ENCODE measurements around the gene AFF1. TPM values are rescaled to one million over a fixed set of nuclear protein-coding genes. Genes with fewer than 3 reads are reported as not detected.

Gene AFF1
- total RNA-seq, 1 experiment from 2014 or later: 23.9 TPM

DNA sequence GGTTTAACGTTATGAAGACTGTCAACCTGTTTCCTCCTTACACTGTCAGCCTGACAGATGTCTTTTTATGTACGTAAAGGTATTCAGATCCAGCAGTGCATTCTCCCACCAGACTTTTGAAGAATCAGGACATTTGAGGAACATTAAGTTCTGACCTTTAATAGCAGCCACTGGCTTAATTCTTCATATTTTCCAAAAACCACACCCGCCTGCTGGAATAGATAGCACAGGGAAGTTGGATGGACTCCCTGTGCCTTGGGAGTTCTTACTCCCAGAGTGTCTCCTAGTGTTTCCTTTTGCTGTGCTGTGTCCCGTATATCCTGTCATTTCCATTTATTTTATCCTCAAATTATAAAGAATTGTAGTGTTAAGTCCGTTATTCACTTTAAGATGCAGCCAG, 94.5 kb downstream of the AFF1 start:
- intact Hi-C loops (cut with micrococcal nuclease; ENCODE audit: unreplicated experiment) (no loop called here), in situ Hi-C loops (cut with HindIII; ENCODE audit: low pct_unique_long_range_greater_than_20kb, low sequenced_read_pairs) (no loop called here)
- H3K27me3 ChIP-seq (ENCODE audit: control insufficient read depth, insufficient read depth, low read length): no peaks in the 10 kb centered on the region
- ChIA-PET POLR2A (no interaction called here), CTCF (no interaction called here)
- no peaks in the 10 kb centered on the region for H3K9me3 ChIP-seq (ENCODE audit: control insufficient read depth, insufficient read depth, low read depth, low read length)
- H3K36me3 ChIP-seq (ENCODE audit: control insufficient read depth, insufficient read depth, low read length): no peaks in the 10 kb centered on the region
- no peak for ATAC-seq
- DNase-seq (ENCODE audit: low read depth, low spot score): no peak
- BruUV-seq (replicated peaks): no TSS peak
- H3K4me3 ChIP-seq (ENCODE audit: low read depth in 2 of 2, low read length in 2 of 2): no peak overlapping the region
- H3K27ac ChIP-seq (ENCODE audit: low read length): no peak overlapping the region
- no peaks in the 10 kb centered on the region; the same call in 1 of the 2 replicates for H3K4me1 ChIP-seq (ENCODE audit: control insufficient read depth, insufficient read depth, low read length)
- TF ChIP-seq, protein P1, sequence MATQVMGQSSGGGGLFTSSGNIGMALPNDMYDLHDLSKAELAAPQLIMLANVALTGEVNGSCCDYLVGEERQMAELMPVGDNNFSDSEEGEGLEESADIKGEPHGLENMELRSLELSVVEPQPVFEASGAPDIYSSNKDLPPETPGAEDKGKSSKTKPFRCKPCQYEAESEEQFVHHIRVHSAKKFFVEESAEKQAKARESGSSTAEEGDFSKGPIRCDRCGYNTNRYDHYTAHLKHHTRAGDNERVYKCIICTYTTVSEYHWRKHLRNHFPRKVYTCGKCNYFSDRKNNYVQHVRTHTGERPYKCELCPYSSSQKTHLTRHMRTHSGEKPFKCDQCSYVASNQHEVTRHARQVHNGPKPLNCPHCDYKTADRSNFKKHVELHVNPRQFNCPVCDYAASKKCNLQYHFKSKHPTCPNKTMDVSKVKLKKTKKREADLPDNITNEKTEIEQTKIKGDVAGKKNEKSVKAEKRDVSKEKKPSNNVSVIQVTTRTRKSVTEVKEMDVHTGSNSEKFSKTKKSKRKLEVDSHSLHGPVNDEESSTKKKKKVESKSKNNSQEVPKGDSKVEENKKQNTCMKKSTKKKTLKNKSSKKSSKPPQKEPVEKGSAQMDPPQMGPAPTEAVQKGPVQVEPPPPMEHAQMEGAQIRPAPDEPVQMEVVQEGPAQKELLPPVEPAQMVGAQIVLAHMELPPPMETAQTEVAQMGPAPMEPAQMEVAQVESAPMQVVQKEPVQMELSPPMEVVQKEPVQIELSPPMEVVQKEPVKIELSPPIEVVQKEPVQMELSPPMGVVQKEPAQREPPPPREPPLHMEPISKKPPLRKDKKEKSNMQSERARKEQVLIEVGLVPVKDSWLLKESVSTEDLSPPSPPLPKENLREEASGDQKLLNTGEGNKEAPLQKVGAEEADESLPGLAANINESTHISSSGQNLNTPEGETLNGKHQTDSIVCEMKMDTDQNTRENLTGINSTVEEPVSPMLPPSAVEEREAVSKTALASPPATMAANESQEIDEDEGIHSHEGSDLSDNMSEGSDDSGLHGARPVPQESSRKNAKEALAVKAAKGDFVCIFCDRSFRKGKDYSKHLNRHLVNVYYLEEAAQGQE (IDR thresholded peaks at IDR 0.05; ENCODE audit: insufficient read depth in 1 of 2, low read depth in 2 of 2, low read length in 1 of 2): no peak
- TF ChIP-seq POLR2AphosphoS5 (IDR thresholded peaks at IDR 0.05; ENCODE audit: low read depth, low read length): no peak
- no peak for TF ChIP-seq TCF7L2 (IDR thresholded peaks at IDR 0.05; ENCODE audit: low read depth, low read length)
- TF ChIP-seq, protein P2, sequence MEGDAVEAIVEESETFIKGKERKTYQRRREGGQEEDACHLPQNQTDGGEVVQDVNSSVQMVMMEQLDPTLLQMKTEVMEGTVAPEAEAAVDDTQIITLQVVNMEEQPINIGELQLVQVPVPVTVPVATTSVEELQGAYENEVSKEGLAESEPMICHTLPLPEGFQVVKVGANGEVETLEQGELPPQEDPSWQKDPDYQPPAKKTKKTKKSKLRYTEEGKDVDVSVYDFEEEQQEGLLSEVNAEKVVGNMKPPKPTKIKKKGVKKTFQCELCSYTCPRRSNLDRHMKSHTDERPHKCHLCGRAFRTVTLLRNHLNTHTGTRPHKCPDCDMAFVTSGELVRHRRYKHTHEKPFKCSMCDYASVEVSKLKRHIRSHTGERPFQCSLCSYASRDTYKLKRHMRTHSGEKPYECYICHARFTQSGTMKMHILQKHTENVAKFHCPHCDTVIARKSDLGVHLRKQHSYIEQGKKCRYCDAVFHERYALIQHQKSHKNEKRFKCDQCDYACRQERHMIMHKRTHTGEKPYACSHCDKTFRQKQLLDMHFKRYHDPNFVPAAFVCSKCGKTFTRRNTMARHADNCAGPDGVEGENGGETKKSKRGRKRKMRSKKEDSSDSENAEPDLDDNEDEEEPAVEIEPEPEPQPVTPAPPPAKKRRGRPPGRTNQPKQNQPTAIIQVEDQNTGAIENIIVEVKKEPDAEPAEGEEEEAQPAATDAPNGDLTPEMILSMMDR (IDR thresholded peaks at IDR 0.05): no peak
- TF ChIP-seq SIN3A (IDR thresholded peaks at IDR 0.05; ENCODE audit: borderline replicate concordance, insufficient read depth, low read depth, low read length): no peak

DNA sequence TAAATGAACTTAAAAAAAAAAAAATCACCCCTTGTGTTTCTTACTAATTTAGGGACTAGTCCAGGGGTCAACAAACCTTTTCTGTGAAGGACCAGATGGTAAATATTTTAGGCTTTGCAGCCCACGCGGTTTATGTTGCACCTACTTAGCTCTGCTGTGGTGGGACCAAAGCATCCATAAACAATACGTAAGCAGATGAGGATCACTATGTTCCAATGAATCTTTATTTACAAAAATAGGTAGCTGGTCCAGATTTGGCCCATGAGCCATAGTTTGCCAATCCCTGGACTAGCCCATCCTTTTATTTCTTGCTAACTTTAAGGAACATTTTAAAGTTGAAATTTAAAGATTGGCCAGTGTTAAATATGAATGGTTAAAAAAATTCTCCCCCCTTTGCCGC, 95.3 kb downstream of the AFF1 start:
- in situ Hi-C loops (cut with HindIII; ENCODE audit: low pct_unique_long_range_greater_than_20kb, low sequenced_read_pairs) (no loop called here), intact Hi-C loops (cut with micrococcal nuclease; ENCODE audit: unreplicated experiment) (no loop called here)
- Histone ChIP-seq H3K4me3 (ENCODE audit: low read depth in 2 of 2, low read length in 2 of 2) (no peak overlapping the region), H3K9me3 (ENCODE audit: control insufficient read depth, insufficient read depth, low read depth, low read length) (no peaks in the 10 kb centered on the region), H3K27ac (ENCODE audit: low read length) (no peak overlapping the region), H3K4me1 (ENCODE audit: control insufficient read depth, insufficient read depth, low read length) (no peaks in the 10 kb centered on the region; the same call in 1 of the 2 replicates), H3K36me3 (ENCODE audit: control insufficient read depth, insufficient read depth, low read length) (no peaks in the 10 kb centered on the region), H3K27me3 (ENCODE audit: control insufficient read depth, insufficient read depth, low read length) (no peaks in the 10 kb centered on the region)
- no TSS peak for BruUV-seq (replicated peaks)
- DNase-seq (ENCODE audit: low read depth, low spot score) (no peak), ATAC-seq (no peak)
- TF ChIP-seq, protein P1 (IDR thresholded peaks at IDR 0.05; ENCODE audit: insufficient read depth in 1 of 2, low read depth in 2 of 2, low read length in 1 of 2): no peak
- no peak for TF ChIP-seq SIN3A (IDR thresholded peaks at IDR 0.05; ENCODE audit: borderline replicate concordance, insufficient read depth, low read depth, low read length)
- TF ChIP-seq TCF7L2 (IDR thresholded peaks at IDR 0.05; ENCODE audit: low read depth, low read length): no peak
- no peak for TF ChIP-seq POLR2AphosphoS5 (IDR thresholded peaks at IDR 0.05; ENCODE audit: low read depth, low read length)
- TF ChIP-seq, protein P2 (IDR thresholded peaks at IDR 0.05): no peak
- POLR2A ChIA-PET: interaction anchor here (0.5 to 0.6 kb wide), 2 partner anchors 24 to 62 kb away, joined by 3 read pairs; no protein-coding TSS in a partner anchor
- CTCF ChIA-PET: no interaction called here

Measured in Panc1 (cell line).